GM19035 (cell line): ENCODE measurements around the gene LYPD6.
"Not testable (repeated sequence)": the region's sequence is repeated elsewhere in the genome, so short reads cannot be mapped to it uniquely, and the experiment has no call there.

Source experiments
- ATAC-seq: cut with Tn5 transposase; IDR thresholded peaks from one replicate; pipeline ENCODE4 v1.9.1; 2021; ENCODE audit not compliant: unreplicated experiment

The LYPD6 gene

GRCh38 chr2:149492923-149493322 is 162.5 kb downstream of the LYPD6 start:
- ATAC-seq = no peak

GRCh38 chr2:149499204-149499603 is 168.8 kb downstream of the LYPD6 start:
- not testable (repeated sequence) for ATAC-seq

- not testable (repeated sequence) for ATAC-seq
Measured at GRCh38 chr2:149506808-149507207, 176.4 kb downstream of the LYPD6 start.

- ATAC-seq = no peak
Measured at GRCh38 chr2:149507974-149508373, 177.6 kb downstream of the LYPD6 start.

- no peak for ATAC-seq
Measured at GRCh38 chr2:149513461-149513860, 183.1 kb downstream of the LYPD6 start.
